HG03280 (cell line): ENCODE results near the gene UBE2J2.

Source experiments
- ATAC-seq: cut with Tn5 transposase; IDR thresholded peaks from one replicate; pipeline ENCODE4 v1.9.1; 2021; ENCODE audit warnings: mild to moderate bottlenecking, moderate library complexity; ENCODE audit not compliant: unreplicated experiment

UBE2J2 gene

DNA sequence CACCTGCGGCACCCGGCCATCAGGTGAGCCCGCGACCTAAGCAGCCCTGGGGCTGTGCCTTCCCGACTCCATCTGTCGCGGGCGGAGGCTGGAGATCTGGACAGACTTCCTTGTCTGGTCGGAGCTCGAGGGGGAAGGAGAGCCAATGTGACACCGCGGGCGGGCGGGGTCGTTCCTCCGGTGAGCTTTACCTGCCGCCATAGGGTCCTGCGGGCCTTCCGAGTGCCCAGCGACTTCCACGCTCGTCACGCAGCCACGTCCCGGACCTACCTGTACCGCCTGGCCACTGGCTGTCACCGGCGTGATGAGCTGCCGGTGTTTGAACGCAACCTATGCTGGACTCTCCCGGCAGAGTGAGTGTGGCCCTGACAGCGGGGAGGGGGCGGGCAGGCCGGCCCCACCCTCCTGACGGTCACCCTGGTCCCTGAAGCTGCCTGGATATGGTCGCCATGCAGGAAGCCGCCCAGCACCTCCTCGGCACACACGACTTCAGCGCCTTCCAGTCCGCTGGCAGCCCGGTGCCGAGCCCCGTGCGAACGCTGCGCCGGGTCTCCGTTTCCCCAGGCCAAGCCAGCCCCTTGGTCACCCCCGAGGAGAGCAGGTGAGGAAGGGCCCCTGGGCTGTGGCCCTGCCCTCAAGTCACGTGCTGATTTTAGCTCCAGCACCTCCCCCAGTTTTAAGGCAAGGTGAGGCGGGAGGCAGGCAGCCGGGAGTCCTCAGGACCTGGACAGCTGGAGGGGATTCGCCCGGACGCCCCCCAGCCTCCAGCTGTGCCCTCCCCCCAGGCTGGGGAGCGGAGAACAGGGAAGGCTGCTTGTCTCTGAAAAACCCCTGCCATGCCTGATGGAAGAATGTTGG is 35.8 kb upstream of the UBE2J2 start:
- ATAC-seq, result no peak

DNA sequence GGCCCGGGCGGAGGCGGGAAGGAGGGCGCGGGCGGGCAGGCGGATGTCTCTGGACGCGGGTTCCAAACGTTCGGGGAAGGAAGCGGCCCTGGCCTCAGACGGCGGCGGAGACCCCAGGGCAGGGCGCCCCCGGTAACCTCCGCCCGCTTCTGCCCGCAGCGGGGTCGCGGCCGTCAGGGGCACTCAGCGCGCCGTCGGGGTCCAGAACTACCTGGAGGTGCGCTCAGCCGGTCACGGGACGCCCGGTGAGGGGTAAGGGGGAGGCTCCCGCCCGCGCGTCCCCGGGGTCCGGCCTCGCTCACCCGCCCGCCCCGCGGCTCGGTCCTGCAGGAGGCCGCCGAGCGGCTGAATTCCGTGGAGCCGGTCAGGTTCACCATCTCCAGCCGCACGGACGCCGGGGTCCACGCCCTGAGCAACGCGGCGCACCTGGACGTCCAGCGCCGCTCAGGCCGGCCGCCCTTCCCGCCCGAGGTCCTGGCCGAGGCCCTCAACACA is 35.1 kb upstream of the UBE2J2 start:
- ATAC-seq, result peak; percentile 1

GRCh38 chr1:1307923-1308755 is 34.5 kb upstream of the UBE2J2 start, which contains the start of the genes ACAP3 and PUSL1:
Gene ACAP3, minus strand, starts transcription at chr1:1307930. Its CDS starts 115 bp downstream, at chr1:1307815.
Gene PUSL1, plus strand, starts transcription at chr1:1308597. Its CDS starts 47 bp downstream, at chr1:1308644.
- ATAC-seq, result peak; percentile 62

- ATAC-seq, result peak; percentile 6
Observed at GRCh38 chr1:1307261-1307922, 33.7 kb upstream of the UBE2J2 start.

- no peak for ATAC-seq
Observed at GRCh38 chr1:1306661-1307260, 33.1 kb upstream of the UBE2J2 start.

GRCh38 chr1:1306070-1306660 is 32.5 kb upstream of the UBE2J2 start:
- no peak for ATAC-seq

DNA sequence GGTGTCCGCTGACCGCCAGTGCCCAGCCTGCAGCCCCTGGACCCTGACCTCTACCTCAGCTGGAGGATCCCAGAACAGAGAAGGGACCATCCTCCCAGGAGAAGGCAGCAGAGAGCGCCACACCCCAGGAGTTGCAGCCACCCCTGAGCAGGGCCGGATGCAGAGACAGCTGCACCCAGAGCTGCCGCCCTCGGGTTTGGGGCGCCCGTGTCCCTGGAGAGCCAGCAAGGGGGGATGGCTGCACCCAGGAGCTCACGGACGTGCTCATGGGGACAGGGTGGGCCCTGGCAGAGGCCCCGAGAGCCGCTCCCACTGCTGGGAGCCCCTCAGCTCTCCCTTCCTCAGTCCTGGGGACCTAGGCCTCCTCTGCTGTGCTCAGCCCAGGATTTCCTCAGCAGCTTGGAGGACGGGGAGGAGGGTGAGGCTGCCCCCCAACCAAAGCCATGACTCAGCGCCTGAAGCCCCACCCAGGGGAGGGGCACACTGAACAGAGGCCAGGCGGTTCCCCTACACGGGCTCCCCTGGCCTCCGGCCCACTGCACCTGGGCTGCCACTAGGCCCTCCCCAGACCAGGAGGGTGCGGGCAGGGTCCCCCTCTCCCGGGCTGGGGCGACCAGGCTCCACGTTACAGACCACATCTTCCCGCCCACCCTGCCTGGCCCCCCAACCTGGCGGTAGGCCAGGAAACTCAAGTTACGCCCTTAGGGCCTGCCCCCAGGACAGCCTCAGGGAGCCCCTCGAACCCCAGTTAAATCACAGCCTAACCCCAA is 31.8 kb upstream of the UBE2J2 start:
- no peak for ATAC-seq

GRCh38 chr1:1304331-1305299 is 31.0 kb upstream of the UBE2J2 start:
- ATAC-seq, result no peak

GRCh38 chr1:1303736-1304135 is 30.1 kb upstream of the UBE2J2 start:
- ATAC-seq, result no peak

GRCh38 chr1:1302951-1303509 is 29.4 kb upstream of the UBE2J2 start:
- ATAC-seq, result no peak

DNA sequence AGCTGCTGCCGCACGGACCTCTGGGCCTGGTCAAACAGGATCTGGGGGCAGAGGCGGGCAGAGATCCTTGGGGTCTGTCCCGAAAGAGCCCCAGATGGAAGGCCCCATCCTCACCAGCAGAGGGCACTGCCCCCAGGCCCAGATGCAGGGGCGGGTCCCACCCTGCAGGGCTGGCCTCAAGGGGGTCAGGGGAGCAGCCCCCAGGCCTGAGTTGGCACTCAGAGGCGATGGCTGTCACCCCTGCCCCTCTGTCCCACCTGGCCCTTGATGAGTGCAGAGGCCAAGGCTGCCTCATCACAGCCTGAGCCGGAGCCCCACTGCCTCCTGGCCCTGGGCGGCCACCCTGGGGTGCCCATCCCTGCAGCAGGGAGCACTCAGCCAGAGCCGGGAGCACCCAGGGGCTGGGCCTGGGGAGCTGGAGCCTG is 28.4 kb upstream of the UBE2J2 start:
- no peak for ATAC-seq

- ATAC-seq, result no peak
Observed at GRCh38 chr1:1300352-1300739, 26.7 kb upstream of the UBE2J2 start.

DNA sequence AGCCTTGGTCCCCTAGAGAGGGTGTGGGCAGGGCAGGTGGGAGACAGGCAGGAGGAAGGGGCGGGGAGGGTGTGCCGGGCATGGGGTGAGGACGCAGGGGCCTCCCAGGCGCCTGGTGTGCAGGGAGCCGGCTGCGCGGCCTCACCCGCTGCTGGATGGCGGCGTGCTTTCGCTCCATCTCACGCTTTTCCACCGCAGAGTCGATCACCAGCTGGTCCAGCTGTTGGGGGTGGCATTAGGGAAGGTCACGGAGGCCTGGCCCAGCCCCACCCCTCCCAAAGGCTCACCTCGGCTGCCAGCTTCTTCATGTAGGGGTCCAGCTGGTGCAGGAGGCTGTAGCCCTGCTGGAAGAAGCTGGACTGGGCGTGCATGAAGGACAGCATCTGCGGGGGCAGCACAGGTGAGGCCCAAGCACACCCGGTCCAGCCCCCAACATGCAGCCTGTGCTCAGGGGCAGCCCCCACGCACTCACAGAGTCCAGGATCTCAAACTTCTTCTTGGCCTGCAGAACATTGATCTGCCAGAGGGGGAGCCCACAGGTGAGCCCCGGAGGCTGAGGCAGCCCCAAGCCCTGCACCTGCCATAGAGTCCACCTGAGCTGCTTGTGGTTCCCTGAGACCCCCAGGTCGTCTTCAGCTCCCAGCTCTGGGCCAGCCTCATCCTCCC is 26.2 kb upstream of the UBE2J2 start:
- no peak for ATAC-seq

- no peak for ATAC-seq
Observed at GRCh38 chr1:1298861-1299685, 25.4 kb upstream of the UBE2J2 start.

GRCh38 chr1:1297802-1298424 is 24.3 kb upstream of the UBE2J2 start:
- no peak for ATAC-seq
